ENCODE results near the gene TMBIM1.

The TMBIM1 gene

DNA sequence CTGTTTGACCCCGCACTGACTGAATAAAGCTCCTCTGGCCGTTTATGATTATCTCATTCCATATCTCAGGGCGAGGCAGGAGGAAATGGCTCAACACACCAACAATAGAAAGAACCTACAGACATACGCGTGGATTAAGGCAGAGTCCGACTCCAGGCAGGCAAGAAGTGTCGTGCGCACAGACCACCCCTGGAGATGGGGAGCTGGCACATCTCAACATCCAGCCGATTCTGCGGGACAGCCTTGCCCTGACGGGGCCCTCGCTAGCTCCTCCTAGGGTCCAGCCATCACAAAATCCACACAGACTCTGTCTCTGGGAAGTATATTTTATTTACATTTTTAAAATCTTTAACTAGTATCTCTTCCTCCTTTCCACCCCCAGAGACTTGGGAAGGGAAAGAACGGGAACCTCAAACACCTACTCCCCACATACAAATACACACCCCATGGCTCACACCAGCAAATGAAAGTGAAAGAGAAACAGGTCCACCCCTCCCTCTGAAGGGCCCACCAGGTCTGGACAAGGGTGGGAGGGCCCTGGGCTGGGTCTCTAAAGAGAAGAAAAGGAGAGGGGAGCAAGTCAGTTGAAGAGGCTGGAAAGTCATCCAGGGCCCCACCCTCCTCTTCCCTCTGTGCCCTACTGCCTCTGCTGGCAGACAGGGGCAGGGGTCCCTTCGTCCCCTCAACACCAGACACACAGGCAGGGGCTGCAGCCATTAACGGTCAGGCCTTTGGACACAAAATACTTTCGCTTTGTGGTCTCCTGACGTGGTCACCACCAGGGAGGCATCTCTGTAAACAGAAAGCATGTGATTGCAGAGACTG, 28.3 kb downstream of the TMBIM1 start:
- Histone ChIP-seq H3K27me3 (ENCODE audit: insufficient read depth, low read length) (no peaks in the 10 kb centered on the region), H3K27ac (ENCODE audit: low read depth, low read length, poor library complexity, severe bottlenecking) (no peak overlapping the region), H3K36me3 (ENCODE audit: insufficient read depth, low read length) (peaks cover 35% of the 10 kb centered on the region)

DNA sequence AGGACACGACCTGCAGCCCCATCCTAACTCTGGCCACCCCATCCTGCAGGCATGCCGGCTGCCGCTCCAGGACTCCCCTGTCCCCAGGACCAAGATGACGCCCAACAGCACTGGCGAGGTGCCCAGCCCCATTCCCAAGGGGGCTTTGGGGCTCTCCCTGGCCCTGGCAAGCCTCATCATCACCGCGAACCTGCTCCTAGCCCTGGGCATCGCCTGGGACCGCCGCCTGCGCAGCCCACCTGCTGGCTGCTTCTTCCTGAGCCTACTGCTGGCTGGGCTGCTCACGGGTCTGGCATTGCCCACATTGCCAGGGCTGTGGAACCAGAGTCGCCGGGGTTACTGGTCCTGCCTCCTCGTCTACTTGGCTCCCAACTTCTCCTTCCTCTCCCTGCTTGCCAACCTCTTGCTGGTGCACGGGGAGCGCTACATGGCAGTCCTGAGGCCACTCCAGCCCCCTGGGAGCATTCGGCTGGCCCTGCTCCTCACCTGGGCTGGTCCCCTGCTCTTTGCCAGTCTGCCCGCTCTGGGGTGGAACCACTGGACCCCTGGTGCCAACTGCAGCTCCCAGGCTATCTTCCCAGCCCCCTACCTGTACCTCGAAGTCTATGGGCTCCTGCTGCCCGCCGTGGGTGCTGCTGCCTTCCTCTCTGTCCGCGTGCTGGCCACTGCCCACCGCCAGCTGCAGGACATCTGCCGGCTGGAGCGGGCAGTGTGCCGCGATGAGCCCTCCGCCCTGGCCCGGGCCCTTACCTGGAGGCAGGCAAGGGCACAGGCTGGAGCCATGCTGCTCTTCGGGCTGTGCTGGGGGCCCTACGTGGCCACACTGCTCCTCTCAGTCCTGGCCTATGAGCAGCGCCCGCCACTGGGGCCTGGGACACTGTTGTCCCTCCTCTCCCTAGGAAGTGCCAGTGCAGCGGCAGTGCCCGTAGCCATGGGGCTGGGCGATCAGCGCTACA, 29.4 kb downstream of the TMBIM1 start:
- peaks cover 35% of the 10 kb centered on the region for H3K36me3 ChIP-seq (ENCODE audit: insufficient read depth, low read length)
- H3K9me3 ChIP-seq (ENCODE audit: low read length), result no peaks in the 10 kb centered on the region
- no peaks in the 10 kb centered on the region for H3K4me1 ChIP-seq (ENCODE audit: insufficient read depth, low read length, severe bottlenecking)
- no peak for TF ChIP-seq EZH2 (IDR thresholded peaks at IDR 0.05; ENCODE audit: borderline replicate concordance, low read length)
- TF ChIP-seq, protein P1, sequence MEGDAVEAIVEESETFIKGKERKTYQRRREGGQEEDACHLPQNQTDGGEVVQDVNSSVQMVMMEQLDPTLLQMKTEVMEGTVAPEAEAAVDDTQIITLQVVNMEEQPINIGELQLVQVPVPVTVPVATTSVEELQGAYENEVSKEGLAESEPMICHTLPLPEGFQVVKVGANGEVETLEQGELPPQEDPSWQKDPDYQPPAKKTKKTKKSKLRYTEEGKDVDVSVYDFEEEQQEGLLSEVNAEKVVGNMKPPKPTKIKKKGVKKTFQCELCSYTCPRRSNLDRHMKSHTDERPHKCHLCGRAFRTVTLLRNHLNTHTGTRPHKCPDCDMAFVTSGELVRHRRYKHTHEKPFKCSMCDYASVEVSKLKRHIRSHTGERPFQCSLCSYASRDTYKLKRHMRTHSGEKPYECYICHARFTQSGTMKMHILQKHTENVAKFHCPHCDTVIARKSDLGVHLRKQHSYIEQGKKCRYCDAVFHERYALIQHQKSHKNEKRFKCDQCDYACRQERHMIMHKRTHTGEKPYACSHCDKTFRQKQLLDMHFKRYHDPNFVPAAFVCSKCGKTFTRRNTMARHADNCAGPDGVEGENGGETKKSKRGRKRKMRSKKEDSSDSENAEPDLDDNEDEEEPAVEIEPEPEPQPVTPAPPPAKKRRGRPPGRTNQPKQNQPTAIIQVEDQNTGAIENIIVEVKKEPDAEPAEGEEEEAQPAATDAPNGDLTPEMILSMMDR (IDR thresholded peaks at IDR 0.05; ENCODE audit: low read length), result no peak
- H3K9ac ChIP-seq (ENCODE audit: low read length), result no peak overlapping the region
- no peaks in the 10 kb centered on the region for H4K20me1 ChIP-seq (ENCODE audit: insufficient read depth, low read length)
- H2AFZ ChIP-seq (ENCODE audit: low read length), result no peak overlapping the region
- H3F3A ChIP-seq (ENCODE audit: insufficient read depth, low read length), result no peaks in the 10 kb centered on the region
- no peaks in the 10 kb centered on the region for H3K9me2 ChIP-seq (ENCODE audit: low read depth, low read length)
- no peak overlapping the region for H3K4me2 ChIP-seq (ENCODE audit: low read length)
- H3K4me3 ChIP-seq (ENCODE audit: low read depth, low read length, poor library complexity, severe bottlenecking), result no peak overlapping the region
- no peak overlapping the region for H3K27ac ChIP-seq (ENCODE audit: low read depth, low read length, poor library complexity, severe bottlenecking)
- H3K79me2 ChIP-seq (ENCODE audit: insufficient read depth, low read length), result no peaks in the 10 kb centered on the region
- no peaks in the 10 kb centered on the region for H3K27me3 ChIP-seq (ENCODE audit: insufficient read depth, low read length)

More for the DNA sequence above, 28.3 kb downstream of the TMBIM1 start:
- H3K9ac ChIP-seq (ENCODE audit: low read length), result no peak overlapping the region
- H3K79me2 ChIP-seq (ENCODE audit: insufficient read depth, low read length), result no peaks in the 10 kb centered on the region
- no peaks in the 10 kb centered on the region for H3K9me3 ChIP-seq (ENCODE audit: low read length)
- no peak for TF ChIP-seq EZH2 (IDR thresholded peaks at IDR 0.05; ENCODE audit: borderline replicate concordance, low read length)
- TF ChIP-seq, protein P1 (IDR thresholded peaks at IDR 0.05; ENCODE audit: low read length), result no peak
- no peak overlapping the region for H3K4me3 ChIP-seq (ENCODE audit: low read depth, low read length, poor library complexity, severe bottlenecking)
- H3K9me2 ChIP-seq (ENCODE audit: low read depth, low read length), result no peaks in the 10 kb centered on the region
- peaks cover 3% of the 10 kb centered on the region for H3K4me1 ChIP-seq (ENCODE audit: insufficient read depth, low read length, severe bottlenecking)
- H4K20me1 ChIP-seq (ENCODE audit: insufficient read depth, low read length), result no peaks in the 10 kb centered on the region
- no peak overlapping the region for H2AFZ ChIP-seq (ENCODE audit: low read length)
- no peak overlapping the region for H3K4me2 ChIP-seq (ENCODE audit: low read length)
- no peaks in the 10 kb centered on the region for H3F3A ChIP-seq (ENCODE audit: insufficient read depth, low read length)

DNA sequence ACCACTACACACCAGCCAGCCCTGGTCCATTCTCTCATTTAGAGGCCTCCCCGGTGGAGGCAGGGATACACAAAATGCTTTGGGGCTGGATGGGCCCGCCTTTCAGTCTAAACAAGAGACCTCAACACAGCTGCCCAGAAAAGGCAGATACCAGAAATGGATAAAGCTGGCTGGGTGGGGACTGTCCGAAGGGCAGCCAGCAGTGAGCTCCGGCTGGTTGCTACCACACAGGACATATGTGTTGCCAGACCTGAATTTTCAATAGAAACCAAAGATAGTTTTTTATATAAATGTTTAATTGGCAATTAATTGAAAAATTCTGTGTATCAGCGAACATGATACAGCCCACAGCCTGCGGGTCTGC, 30.1 kb downstream of the TMBIM1 start:
- Histone ChIP-seq H3K9me2 (ENCODE audit: low read depth, low read length) (no peaks in the 10 kb centered on the region), H3K4me1 (ENCODE audit: insufficient read depth, low read length, severe bottlenecking) (peaks cover 4% of the 10 kb centered on the region)

More for the DNA sequence above, 30.1 kb downstream of the TMBIM1 start:
- H3F3A ChIP-seq (ENCODE audit: insufficient read depth, low read length), result no peaks in the 10 kb centered on the region
- peaks cover 30% of the 10 kb centered on the region for H3K36me3 ChIP-seq (ENCODE audit: insufficient read depth, low read length)
- H3K27me3 ChIP-seq (ENCODE audit: insufficient read depth, low read length), result no peaks in the 10 kb centered on the region
- no peaks in the 10 kb centered on the region for H3K79me2 ChIP-seq (ENCODE audit: insufficient read depth, low read length)
- H3K4me2 ChIP-seq (ENCODE audit: low read length), result no peak overlapping the region
- H2AFZ ChIP-seq (ENCODE audit: low read length), result no peak overlapping the region
- H4K20me1 ChIP-seq (ENCODE audit: insufficient read depth, low read length), result no peaks in the 10 kb centered on the region
- no peak overlapping the region for H3K27ac ChIP-seq (ENCODE audit: low read depth, low read length, poor library complexity, severe bottlenecking)
- no peak overlapping the region for H3K4me3 ChIP-seq (ENCODE audit: low read depth, low read length, poor library complexity, severe bottlenecking)
- TF ChIP-seq, protein P1 (IDR thresholded peaks at IDR 0.05; ENCODE audit: low read length), result no peak
- no peak for TF ChIP-seq EZH2 (IDR thresholded peaks at IDR 0.05; ENCODE audit: borderline replicate concordance, low read length)
- no peaks in the 10 kb centered on the region for H3K9me3 ChIP-seq (ENCODE audit: low read length)
- no peak overlapping the region for H3K9ac ChIP-seq (ENCODE audit: low read length)
